Neural progenitor cell (in vitro differentiated cells): ENCODE results near the gene ACER2. TPM values are rescaled to one million over a fixed set of nuclear protein-coding genes. Genes with fewer than 3 reads are reported as not detected.
A peak's percentile ranks its signal among the peaks of the same experiment; 100 is the strongest.

Experiments
- DNase-seq: peaks from one replicate; pipeline ENCODE4 v3.0.0-alpha.2; 2016; ENCODE audit warnings: low spot score
- H2AFZ ChIP-seq: fragments of 200-600 bp; sonication (generic); replicated peaks from 2 replicates; pipeline ENCODE4 v1.6.1; 2016; ENCODE audit warnings: antibody characterized with exemption
- H3F3A ChIP-seq: fragments of 200-600 bp; sonication (generic); 2 replicates; pipeline ENCODE4 v1.6.1; 2016; ENCODE audit warnings: antibody characterized with exemption, low read depth
- H3K27ac ChIP-seq: fragments of 200-600 bp; sonication (generic); 2 replicates; pipeline ENCODE4 v1.5.1; 2016; ENCODE audit warnings: mild to moderate bottlenecking
- H3K27me3 ChIP-seq: fragments of 200-600 bp; sonication (generic); 2 replicates; pipeline ENCODE4 v1.6.1; 2016; ENCODE audit warnings: mild to moderate bottlenecking, moderate library complexity
- H3K36me3 ChIP-seq: fragments of 200-600 bp; sonication (generic); 2 replicates; pipeline ENCODE4 v1.5.1; 2016
- H3K4me1 ChIP-seq: fragments of 200-600 bp; sonication (generic); 2 replicates; pipeline ENCODE4 v1.6.1; 2016; ENCODE audit warnings: mixed run types
- H3K4me2 ChIP-seq: fragments of 200-600 bp; sonication (generic); 2 replicates; pipeline ENCODE4 v1.6.1; 2016
- H3K4me3 ChIP-seq: fragments of 200-600 bp; sonication (generic); 2 replicates; pipeline ENCODE4 v1.5.1; 2016
- H3K79me2 ChIP-seq: fragments of 200-600 bp; sonication (generic); 2 replicates; pipeline ENCODE4 v1.6.1; 2016; ENCODE audit warnings: low read depth
- H3K9ac ChIP-seq: fragments of 200-600 bp; sonication (generic); 2 replicates; pipeline ENCODE4 v1.6.1; 2016
- H3K9me3 ChIP-seq: fragments of 200-600 bp; sonication (generic); 2 replicates; pipeline ENCODE4 v1.5.1; 2016; ENCODE audit warnings: low read depth
- H4K20me1 ChIP-seq: fragments of 200-600 bp; sonication (generic); 2 replicates; pipeline ENCODE4 v1.6.1; 2016; ENCODE audit warnings: low read depth
- H3K27ac Mint-ChIP-seq: 3 replicates; pipeline ENCODE4 v1.8.0; 2021; ENCODE audit warnings: mixed read lengths
- H3K27me3 Mint-ChIP-seq: 2 replicates; pipeline ENCODE4 v1.8.0; 2022; ENCODE audit warnings: low read depth, mild to moderate bottlenecking, inconsistent platforms, moderate library complexity, mixed read lengths; ENCODE audit not compliant: insufficient read depth
- H3K36me3 Mint-ChIP-seq: 3 replicates; pipeline ENCODE4 v1.8.0; 2021; ENCODE audit warnings: mixed read lengths
- H3K4me1 Mint-ChIP-seq: 3 replicates; pipeline ENCODE4 v1.8.0; 2021; ENCODE audit warnings: mixed read lengths
- H3K4me3 Mint-ChIP-seq: 3 replicates; pipeline ENCODE4 v1.8.0; 2021; ENCODE audit warnings: mild to moderate bottlenecking, moderate library complexity, mixed read lengths
- H3K9me3 Mint-ChIP-seq: 3 replicates; pipeline ENCODE4 v1.8.0; 2020; ENCODE audit warnings: mixed read lengths
- EZH2 ChIP-seq: fragments of 200-600 bp; sonication (generic); IDR thresholded peaks from 2 replicates; pipeline ENCODE4 v1.6.1; 2017; ENCODE audit warnings: antibody characterized with exemption, mild to moderate bottlenecking, moderate library complexity
- EZH2phosphoT487 ChIP-seq: fragments of 200-600 bp; sonication (generic); IDR thresholded peaks from 2 replicates; pipeline ENCODE4 v1.6.1; 2017; ENCODE audit warnings: antibody characterized with exemption
- total RNA-seq: library from RNA; depleted of rRNA; stranded (reverse); fragments of >200 nt; gene quantifications from 2 replicates; pipeline ENCODE4 v1.2.3, GENCODE V29; 2015; ENCODE audit warnings: low replicate concordance
- TF ChIP-seq, protein P1 (sequence below): fragments of 200-600 bp; sonication (generic); IDR thresholded peaks from 2 replicates; pipeline ENCODE4 v1.5.1; 2017; ENCODE audit warnings: antibody characterized with exemption, mild to moderate bottlenecking

Gene ACER2
- total RNA-seq, 1 donor from 2014 or later, result 5.6 TPM

DNA sequence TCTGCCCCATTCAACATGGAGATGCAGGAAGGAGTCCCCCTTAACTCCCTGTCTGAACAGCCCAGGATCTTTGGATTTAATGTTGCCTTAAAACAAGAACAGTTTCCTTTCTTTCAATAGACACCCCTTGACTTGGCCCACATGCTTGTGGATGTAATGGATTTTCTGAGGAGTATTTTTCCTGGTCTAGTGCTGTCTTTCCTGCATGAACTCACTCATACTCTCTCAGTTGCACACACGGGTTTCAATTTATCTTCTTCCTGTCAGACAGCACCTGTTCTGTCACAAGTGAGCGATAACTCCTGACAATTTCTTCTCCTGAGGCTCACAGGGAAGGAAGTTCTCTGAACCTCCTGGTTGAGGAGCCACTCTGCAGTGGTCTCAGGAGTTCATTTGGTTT, 85.1 kb downstream of the ACER2 start:
- Mint-ChIP-seq H3K4me1 (peaks cover 2% of the 10 kb centered on the region), H3K36me3 (no peaks in the 10 kb centered on the region), H3K27me3 (peaks cover 4% of the 10 kb centered on the region), H3K9me3 (no peaks in the 10 kb centered on the region), H3K27ac (no peak overlapping the region), H3K4me3 (no peak overlapping the region)
- no peaks in the 10 kb centered on the region for H4K20me1 ChIP-seq
- H3K79me2 ChIP-seq, result no peaks in the 10 kb centered on the region
- H3K4me3 ChIP-seq, result no peak overlapping the region
- no peaks in the 10 kb centered on the region for H3K4me1 ChIP-seq
- H3K27ac ChIP-seq, result no peak overlapping the region
- no peaks in the 10 kb centered on the region for H3F3A ChIP-seq
- H3K9ac ChIP-seq, result no peak overlapping the region
- DNase-seq, result no peak
- TF ChIP-seq EZH2 (no peak), EZH2phosphoT487 (no peak)
- TF ChIP-seq, protein P1, sequence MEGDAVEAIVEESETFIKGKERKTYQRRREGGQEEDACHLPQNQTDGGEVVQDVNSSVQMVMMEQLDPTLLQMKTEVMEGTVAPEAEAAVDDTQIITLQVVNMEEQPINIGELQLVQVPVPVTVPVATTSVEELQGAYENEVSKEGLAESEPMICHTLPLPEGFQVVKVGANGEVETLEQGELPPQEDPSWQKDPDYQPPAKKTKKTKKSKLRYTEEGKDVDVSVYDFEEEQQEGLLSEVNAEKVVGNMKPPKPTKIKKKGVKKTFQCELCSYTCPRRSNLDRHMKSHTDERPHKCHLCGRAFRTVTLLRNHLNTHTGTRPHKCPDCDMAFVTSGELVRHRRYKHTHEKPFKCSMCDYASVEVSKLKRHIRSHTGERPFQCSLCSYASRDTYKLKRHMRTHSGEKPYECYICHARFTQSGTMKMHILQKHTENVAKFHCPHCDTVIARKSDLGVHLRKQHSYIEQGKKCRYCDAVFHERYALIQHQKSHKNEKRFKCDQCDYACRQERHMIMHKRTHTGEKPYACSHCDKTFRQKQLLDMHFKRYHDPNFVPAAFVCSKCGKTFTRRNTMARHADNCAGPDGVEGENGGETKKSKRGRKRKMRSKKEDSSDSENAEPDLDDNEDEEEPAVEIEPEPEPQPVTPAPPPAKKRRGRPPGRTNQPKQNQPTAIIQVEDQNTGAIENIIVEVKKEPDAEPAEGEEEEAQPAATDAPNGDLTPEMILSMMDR, result no peak
- H3K9me3 ChIP-seq, result no peaks in the 10 kb centered on the region
- no peaks in the 10 kb centered on the region for H3K36me3 ChIP-seq
- H2AFZ ChIP-seq, result no peak overlapping the region
- no peaks in the 10 kb centered on the region for H3K27me3 ChIP-seq
- H3K4me2 ChIP-seq, result no peak overlapping the region

DNA sequence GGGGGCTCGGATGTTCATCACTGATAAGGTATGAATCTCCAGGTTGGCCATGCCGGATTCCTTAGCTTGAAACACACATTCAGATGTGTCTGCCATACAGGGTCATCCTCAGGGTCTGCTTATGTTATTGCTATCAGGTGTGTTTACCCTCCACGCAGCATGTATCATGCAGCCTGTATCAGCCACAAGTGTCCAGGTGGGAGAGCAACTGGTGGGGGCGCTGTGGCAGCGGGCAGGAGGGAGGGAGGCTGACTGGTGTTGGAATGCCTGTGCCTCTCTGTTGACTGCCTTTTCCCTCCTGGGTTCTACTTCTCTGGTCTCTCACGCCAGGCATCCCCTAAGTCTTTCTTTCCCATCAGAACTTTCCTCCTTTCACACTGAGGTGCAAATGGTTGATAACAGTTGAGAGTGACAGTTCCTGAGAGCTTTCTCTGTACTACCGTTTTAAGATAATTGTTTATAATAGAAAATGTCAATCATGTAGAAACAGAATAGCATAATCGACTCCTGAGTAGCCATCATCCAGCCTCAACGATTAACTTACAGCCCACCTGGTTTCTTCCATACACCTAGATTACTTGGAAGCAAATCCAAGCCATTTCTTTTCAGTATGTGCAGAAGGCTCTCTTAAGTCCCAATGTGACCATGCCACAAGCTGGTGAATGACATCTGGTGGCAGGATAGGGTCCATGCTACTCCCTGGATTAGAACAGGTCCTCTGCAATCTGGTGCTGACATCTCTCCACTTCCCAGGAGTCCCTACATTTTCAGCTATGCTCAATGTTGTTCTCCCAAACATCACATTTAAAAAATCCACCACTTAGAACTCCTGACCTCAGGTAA, 86.6 kb downstream of the ACER2 start:
- Histone ChIP-seq H3K4me3 (no peak overlapping the region), H3K27ac (no peak overlapping the region), H3F3A (no peaks in the 10 kb centered on the region), H3K79me2 (no peaks in the 10 kb centered on the region), H3K4me1 (no peaks in the 10 kb centered on the region), H2AFZ (no peak overlapping the region), H3K9ac (no peak overlapping the region), H4K20me1 (no peaks in the 10 kb centered on the region), H3K36me3 (no peaks in the 10 kb centered on the region), H3K4me2 (no peak overlapping the region), H3K9me3 (no peaks in the 10 kb centered on the region), H3K27me3 (no peaks in the 10 kb centered on the region)
- Mint-ChIP-seq H3K4me3 (no peak overlapping the region), H3K9me3 (peaks cover 3% of the 10 kb centered on the region), H3K27me3 (peaks cover 4% of the 10 kb centered on the region), H3K4me1 (peaks cover 2% of the 10 kb centered on the region), H3K36me3 (no peaks in the 10 kb centered on the region), H3K27ac (peak overlapping the region; percentile 29)
- no peak for DNase-seq
- TF ChIP-seq EZH2, result no peak
- TF ChIP-seq EZH2phosphoT487, result no peak
- TF ChIP-seq, protein P1, result no peak

DNA sequence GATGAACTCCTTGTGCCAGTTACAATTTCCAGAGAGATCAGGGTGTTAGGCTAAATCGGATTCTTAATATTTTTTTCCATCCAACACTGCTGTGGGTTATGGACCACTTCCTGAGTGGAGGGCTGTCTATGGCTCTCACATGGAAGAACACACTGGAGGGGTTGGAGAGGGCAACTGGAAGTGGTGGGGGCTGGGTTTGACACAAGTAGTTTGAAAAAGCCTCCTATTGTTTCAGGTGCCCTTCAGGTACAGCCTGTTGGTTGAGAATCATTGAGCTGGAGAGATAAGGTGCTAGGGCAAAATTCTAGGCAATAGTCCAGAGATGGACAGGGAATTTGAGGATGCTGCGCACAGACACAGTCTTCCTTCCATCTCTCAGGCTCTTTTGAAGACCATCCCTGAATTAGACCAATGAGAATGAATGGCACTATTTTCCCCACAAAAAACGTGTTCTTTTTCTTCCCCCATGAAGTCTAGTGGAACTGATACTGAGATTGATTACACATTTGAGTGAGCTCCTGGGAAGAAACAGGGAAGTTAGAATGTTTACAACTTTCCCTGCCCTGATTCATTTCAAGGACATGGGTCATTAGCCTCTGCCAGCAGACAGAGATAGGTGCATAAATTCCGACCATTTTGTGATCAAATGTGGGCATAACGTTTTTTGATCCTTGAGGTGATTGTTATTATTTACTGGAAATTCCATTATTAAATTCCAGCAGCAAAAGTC, 87.7 kb downstream of the ACER2 start:
- H3K9me3 Mint-ChIP-seq, result peaks cover 5% of the 10 kb centered on the region
- Histone ChIP-seq H3K4me3 (no peak overlapping the region), H3K36me3 (no peaks in the 10 kb centered on the region), H2AFZ (no peak overlapping the region), H3K9me3 (no peaks in the 10 kb centered on the region), H3K4me1 (no peaks in the 10 kb centered on the region), H3K79me2 (no peaks in the 10 kb centered on the region), H3K27ac (no peak overlapping the region), H3K4me2 (no peak overlapping the region), H4K20me1 (no peaks in the 10 kb centered on the region), H3F3A (no peaks in the 10 kb centered on the region), H3K9ac (no peak overlapping the region), H3K27me3 (no peaks in the 10 kb centered on the region)
- no peak overlapping the region for H3K4me3 Mint-ChIP-seq
- H3K36me3 Mint-ChIP-seq, result no peaks in the 10 kb centered on the region
- H3K27ac Mint-ChIP-seq, result no peak overlapping the region
- peaks cover 6% of the 10 kb centered on the region for H3K27me3 Mint-ChIP-seq
- H3K4me1 Mint-ChIP-seq, result peaks cover 2% of the 10 kb centered on the region
- TF ChIP-seq EZH2, result no peak
- TF ChIP-seq EZH2phosphoT487, result no peak
- TF ChIP-seq, protein P1, result no peak
- DNase-seq, result no peak
